ENCODE data around the gene PPP1R12A.
"Not testable (repeated sequence)": the region's sequence is repeated elsewhere in the genome, so short reads cannot be mapped to it uniquely, and the experiment has no call there.

The PPP1R12A gene

GRCh38 chr12:79935021-79935623, at the start of gene PPP1R12A:
PPP1R12A (minus strand) TSS chr12:79935097; CDS start chr12:79934931, 166 bp downstream.
- DNase-seq: peak; percentile 97 to 98
- TF ChIP-seq GATA1 (IDR thresholded peaks at IDR 0.05; ENCODE audit: low read depth, low read length): no peak
- peak; percentile 99 for TF ChIP-seq POLR2A (IDR thresholded peaks at IDR 0.05; ENCODE audit: low read length)

GRCh38 chr12:79983986-79984620, 49.2 kb upstream of the PPP1R12A start:
- no peak for TF ChIP-seq POLR2A (IDR thresholded peaks at IDR 0.05; ENCODE audit: low read length)
- TF ChIP-seq GATA1 (IDR thresholded peaks at IDR 0.05; ENCODE audit: low read depth, low read length): no peak

GRCh38 chr12:79983492-79983891, 48.6 kb upstream of the PPP1R12A start:
- TF ChIP-seq POLR2A (IDR thresholded peaks at IDR 0.05; ENCODE audit: low read length): no peak
- TF ChIP-seq GATA1 (IDR thresholded peaks at IDR 0.05; ENCODE audit: low read depth, low read length): no peak
- no peak for DNase-seq

More at GRCh38 chr12:79983986-79984620, 49.2 kb upstream of the PPP1R12A start:
- DNase-seq: no peak

- no peak for TF ChIP-seq POLR2A (IDR thresholded peaks at IDR 0.05; ENCODE audit: low read length)
- TF ChIP-seq GATA1 (IDR thresholded peaks at IDR 0.05; ENCODE audit: low read depth, low read length): no peak
- DNase-seq: no peak
Measured at GRCh38 chr12:79982086-79983062, 47.5 kb upstream of the PPP1R12A start.

GRCh38 chr12:79978692-79979091, 43.8 kb upstream of the PPP1R12A start:
- TF ChIP-seq GATA1 (IDR thresholded peaks at IDR 0.05; ENCODE audit: low read depth, low read length): no peak
- TF ChIP-seq POLR2A (IDR thresholded peaks at IDR 0.05; ENCODE audit: low read length): no peak
- DNase-seq: no peak

- DNase-seq: not testable (repeated sequence)
Measured at GRCh38 chr12:79977856-79978460, 43.1 kb upstream of the PPP1R12A start.

- no peak for DNase-seq
- TF ChIP-seq GATA1 (IDR thresholded peaks at IDR 0.05; ENCODE audit: low read depth, low read length) (no peak), POLR2A (IDR thresholded peaks at IDR 0.05; ENCODE audit: low read length) (no peak)
Measured at GRCh38 chr12:79975143-79975542, 40.2 kb upstream of the PPP1R12A start.

- no peak for TF ChIP-seq POLR2A (IDR thresholded peaks at IDR 0.05; ENCODE audit: low read length)
- no peak for TF ChIP-seq GATA1 (IDR thresholded peaks at IDR 0.05; ENCODE audit: low read depth, low read length)
- DNase-seq: no peak
Measured at GRCh38 chr12:79973801-79974200, 38.9 kb upstream of the PPP1R12A start.

- DNase-seq: peak in 1 of 2 experiments; percentile 47
- no peak for TF ChIP-seq POLR2A (IDR thresholded peaks at IDR 0.05; ENCODE audit: low read length)
- TF ChIP-seq GATA1 (IDR thresholded peaks at IDR 0.05; ENCODE audit: low read depth, low read length): no peak
Measured at GRCh38 chr12:79964100-79964627, 29.3 kb upstream of the PPP1R12A start.

- DNase-seq: no peak
- TF ChIP-seq GATA1 (IDR thresholded peaks at IDR 0.05; ENCODE audit: low read depth, low read length): no peak
Measured at GRCh38 chr12:79961411-79961810, 26.5 kb upstream of the PPP1R12A start.

GRCh38 chr12:79959484-79959883, 24.6 kb upstream of the PPP1R12A start:
- DNase-seq: no peak
- TF ChIP-seq GATA1 (IDR thresholded peaks at IDR 0.05; ENCODE audit: low read depth, low read length) (no peak), POLR2A (IDR thresholded peaks at IDR 0.05; ENCODE audit: low read length) (no peak)

GRCh38 chr12:79956896-79957295, 22.0 kb upstream of the PPP1R12A start:
- TF ChIP-seq GATA1 (IDR thresholded peaks at IDR 0.05; ENCODE audit: low read depth, low read length): no peak
- TF ChIP-seq POLR2A (IDR thresholded peaks at IDR 0.05; ENCODE audit: low read length): no peak
- no peak for DNase-seq

GRCh38 chr12:79955561-79955960, 20.7 kb upstream of the PPP1R12A start:
- TF ChIP-seq GATA1 (IDR thresholded peaks at IDR 0.05; ENCODE audit: low read depth, low read length): no peak
- no peak for TF ChIP-seq POLR2A (IDR thresholded peaks at IDR 0.05; ENCODE audit: low read length)
- DNase-seq: no peak
